Gastroesophageal sphincter (tissue), 2 donors: ENCODE results near the gene TCP1.

Source experiments
- EP300 ChIP-seq: sonication (generic); formaldehyde crosslinking; IDR thresholded peaks from one replicate; pipeline ENCODE4 v1.6.1; 2017; ENCODE audit warnings: antibody characterized with exemption, mild to moderate bottlenecking
- POLR2A ChIP-seq, 2 donors: fragments of 450-650 bp; IDR thresholded peaks; one replicate each; pipeline ENCODE4 v1.6.1; 2017; ENCODE audit warnings: antibody characterized with exemption in 2 of 2, mild to moderate bottlenecking in 2 of 2, moderate library complexity in 1 of 2
- POLR2AphosphoS5 ChIP-seq: sonication (generic); formaldehyde crosslinking; IDR thresholded peaks from one replicate; pipeline ENCODE4 v1.6.1; 2017; ENCODE audit warnings: antibody characterized with exemption

DNA sequence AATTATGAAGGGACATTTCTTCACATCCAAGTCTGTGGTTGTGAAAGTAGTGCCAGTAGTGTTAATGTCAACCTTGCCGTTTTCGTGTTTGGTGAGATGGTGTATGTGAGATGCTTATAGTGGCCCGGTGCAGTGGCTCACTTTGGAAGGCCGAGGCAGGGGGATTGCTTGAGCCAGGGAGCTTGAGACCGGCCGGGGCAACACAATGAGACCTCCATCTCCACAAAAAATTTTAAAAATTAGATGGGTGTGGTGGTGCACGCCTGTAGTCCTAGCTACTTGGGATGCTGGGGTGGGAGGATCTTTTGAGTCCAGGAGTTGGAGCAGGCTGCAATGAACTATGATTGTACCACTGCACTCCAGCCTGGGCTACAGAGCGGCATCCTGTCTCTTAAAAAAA lies 48.1 kb upstream of the TCP1 start:
- TF ChIP-seq EP300 (no peak), POLR2A (IDR thresholded peaks at IDR 0.05) (no peak), POLR2AphosphoS5 (no peak)
